H9 (cell line): ENCODE data around the gene MRPS14. TPM values are rescaled to one million over a fixed set of nuclear protein-coding genes. Genes with fewer than 3 reads are reported as not detected.
A peak's percentile ranks its signal among the peaks of the same experiment; 100 is the strongest.

Experiments
- DNase-seq: peaks from one replicate; pipeline ENCODE4 v3.0.0-alpha.2; 2017
- H2AFZ ChIP-seq: one replicate; pipeline ENCODE4 v1.6.1; 2013; ENCODE audit warnings: mild to moderate bottlenecking, low read length, control low read depth, moderate library complexity
- H2AK5ac ChIP-seq: 2 replicates; pipeline ENCODE4 v1.6.1; 2013; ENCODE audit warnings: low read length, control low read depth, mixed read lengths; ENCODE audit not compliant: insufficient read length
- H2BK120ac ChIP-seq: one replicate; pipeline ENCODE4 v1.6.1; 2013; ENCODE audit warnings: low read depth, mild to moderate bottlenecking, low read length, control low read depth, inconsistent platforms; ENCODE audit not compliant: poor library complexity, severe bottlenecking
- H2BK12ac ChIP-seq: 2 replicates; pipeline ENCODE4 v1.6.1; 2013; ENCODE audit warnings: low read length, control low read depth, mixed read lengths, low read depth; ENCODE audit not compliant: insufficient read length
- H2BK15ac ChIP-seq: 2 replicates; pipeline ENCODE4 v1.6.1; 2013; ENCODE audit warnings: low read depth, low read length, control low read depth
- H2BK20ac ChIP-seq: one replicate; pipeline ENCODE4 v1.6.1; 2013; ENCODE audit warnings: low read depth, mild to moderate bottlenecking, low read length, control low read depth, inconsistent platforms; ENCODE audit not compliant: poor library complexity, severe bottlenecking
- H2BK5ac ChIP-seq: 2 replicates; pipeline ENCODE4 v1.6.1; 2013; ENCODE audit warnings: low read length, control low read depth, mixed read lengths; ENCODE audit not compliant: insufficient read length
- H3K14ac ChIP-seq: 2 replicates; pipeline ENCODE4 v1.6.1; 2013; ENCODE audit warnings: low read length, control low read depth; ENCODE audit not compliant: insufficient read depth
- H3K18ac ChIP-seq: 2 replicates; pipeline ENCODE4 v1.6.1; 2013; ENCODE audit warnings: low read depth, mild to moderate bottlenecking, mixed read lengths, low read length, control low read depth; ENCODE audit not compliant: insufficient read length
- H3K23ac ChIP-seq: 2 replicates; pipeline ENCODE4 v1.6.1; 2013; ENCODE audit warnings: low read length, control low read depth, mixed read lengths, low read depth; ENCODE audit not compliant: insufficient read length
- H3K23me2 ChIP-seq: 2 replicates; pipeline ENCODE4 v1.6.1; 2013; ENCODE audit warnings: low read depth, mild to moderate bottlenecking, mixed read lengths, low read length, control low read depth; ENCODE audit not compliant: insufficient read length, poor library complexity, severe bottlenecking
- H3K27ac ChIP-seq: 2 replicates; pipeline ENCODE4 v1.5.1; 2013; ENCODE audit warnings: low read length, control low read depth, mixed read lengths, low read depth; ENCODE audit not compliant: insufficient read length
- H3K27me3 ChIP-seq: 2 replicates; pipeline ENCODE4 v1.6.1; 2013; ENCODE audit warnings: low read length, control low read depth, inconsistent platforms; ENCODE audit not compliant: insufficient read depth
- H3K4ac ChIP-seq: 2 replicates; pipeline ENCODE4 v1.6.1; 2013; ENCODE audit warnings: low read depth, mild to moderate bottlenecking, control low read depth, inconsistent platforms, low read length, moderate library complexity
- H3K4me1 ChIP-seq: 2 replicates; pipeline ENCODE4 v1.6.1; 2013; ENCODE audit warnings: low read length, control low read depth, inconsistent platforms; ENCODE audit not compliant: insufficient read depth
- H3K4me2 ChIP-seq: 2 replicates; pipeline ENCODE4 v1.6.1; 2013; ENCODE audit warnings: low read length, control low read depth, mixed read lengths; ENCODE audit not compliant: insufficient read length, insufficient read depth
- H3K56ac ChIP-seq: 2 replicates; pipeline ENCODE4 v1.6.1; 2013; ENCODE audit warnings: low read depth, mild to moderate bottlenecking, mixed read lengths, low read length, control low read depth; ENCODE audit not compliant: insufficient read length
- H3K79me1 ChIP-seq: 2 replicates; pipeline ENCODE4 v1.6.1; 2013; ENCODE audit warnings: low read depth, mild to moderate bottlenecking, moderate library complexity, low read length, control low read depth, inconsistent platforms; ENCODE audit not compliant: insufficient read depth, poor library complexity, severe bottlenecking
- H3K79me2 ChIP-seq: 2 replicates; pipeline ENCODE4 v1.6.1; 2013; ENCODE audit warnings: low read length, control low read depth, inconsistent platforms; ENCODE audit not compliant: insufficient read depth
- H3K9ac ChIP-seq: 2 replicates; pipeline ENCODE4 v1.6.1; 2013; ENCODE audit warnings: low read length, control low read depth, mixed read lengths; ENCODE audit not compliant: insufficient read length; ENCODE audit errors: extremely low read depth
- H3K9me3 ChIP-seq: one replicate; pipeline ENCODE4 v1.6.1; 2013; ENCODE audit warnings: low read depth, low read length, inconsistent platforms; ENCODE audit not compliant: control insufficient read depth
- H3T11ph ChIP-seq: one replicate; pipeline ENCODE4 v1.6.1; 2013; ENCODE audit warnings: mild to moderate bottlenecking, low read length, control low read depth, inconsistent platforms
- H4K20me1 ChIP-seq: one replicate; pipeline ENCODE4 v1.6.1; 2013; ENCODE audit not compliant: control insufficient read depth, insufficient read length, insufficient read depth
- H4K5ac ChIP-seq: 2 replicates; pipeline ENCODE4 v1.6.1; 2013; ENCODE audit warnings: low read depth, mild to moderate bottlenecking, mixed read lengths, low read length, control low read depth; ENCODE audit not compliant: insufficient read length
- H4K8ac ChIP-seq: replicated peaks from 2 replicates; pipeline ENCODE4 v1.6.1; 2013; ENCODE audit warnings: low read length, control low read depth, mixed read lengths, low read depth; ENCODE audit not compliant: insufficient read length
- H4K91ac ChIP-seq: 2 replicates; pipeline ENCODE4 v1.6.1; 2013; ENCODE audit warnings: low read depth, mild to moderate bottlenecking, moderate library complexity, mixed read lengths, low read length, control low read depth; ENCODE audit not compliant: insufficient read length
- H3K27ac Mint-ChIP-seq, 3 experiments: 2 replicates in 2 of 3; 3 replicates in 1 of 3; pipeline ENCODE4 v1.8.0; 2020 to 2021; ENCODE audit warnings: mixed read lengths in 3 of 3, mild to moderate bottlenecking in 1 of 3, moderate library complexity in 1 of 3
- H3K27me3 Mint-ChIP-seq: 2 replicates; pipeline ENCODE4 v1.8.0; 2021; ENCODE audit warnings: low read depth, mild to moderate bottlenecking, moderate library complexity, mixed read lengths
- H3K36me3 Mint-ChIP-seq, 3 experiments: 2 replicates in 2 of 3; 3 replicates in 1 of 3; pipeline ENCODE4 v1.8.0; 2020 to 2021; ENCODE audit warnings: low read depth in 3 of 3, mixed read lengths in 3 of 3; ENCODE audit not compliant: insufficient read depth in 1 of 3
- H3K4me1 Mint-ChIP-seq, 2 experiments: 2 replicates each; pipeline ENCODE4 v1.8.0; 2020; ENCODE audit warnings: mixed read lengths in 2 of 2
- H3K4me3 Mint-ChIP-seq, 2 experiments: 2 replicates in 1 of 2; 3 replicates in 1 of 2; pipeline ENCODE4 v1.8.0; 2020 to 2021; ENCODE audit warnings: mild to moderate bottlenecking in 2 of 2, mixed read lengths in 2 of 2, moderate library complexity in 1 of 2
- H3K9me3 Mint-ChIP-seq, 2 experiments: 2 replicates in 1 of 2; 3 replicates in 1 of 2; pipeline ENCODE4 v1.8.0; 2020; ENCODE audit warnings: mild to moderate bottlenecking in 2 of 2, mixed read lengths in 2 of 2, moderate library complexity in 1 of 2
- WGBS: extraction: QIAGEN DNeasy Blood & Tissue Kit; methylation state at CpG from one replicate; pipeline ENCODE4 v1.1.7; 2013; ENCODE audit warnings: missing lambda C conversion rate, low lambda C conversion rate, mixed read lengths; ENCODE audit not compliant: insufficient read length; ENCODE audit errors: extremely low coverage; 5-methylcytosine and 5-hydroxymethylcytosine counted together
- total RNA-seq: library from RNA; stranded (reverse); gene quantifications from 2 replicates; pipeline ENCODE4 v1.2.1, GENCODE V29; 2021
- TF ChIP-seq, protein P1 (sequence below): fragments of 200-600 bp; sonication (generic); conservative IDR thresholded peaks from 3 replicates; pipeline ENCODE4 v1.8.0; 2021; ENCODE audit warnings: antibody characterized with exemption, mild to moderate bottlenecking

The MRPS14 gene
- total RNA-seq, 1 experiment from 2014 or later = 30.6 TPM

DNA sequence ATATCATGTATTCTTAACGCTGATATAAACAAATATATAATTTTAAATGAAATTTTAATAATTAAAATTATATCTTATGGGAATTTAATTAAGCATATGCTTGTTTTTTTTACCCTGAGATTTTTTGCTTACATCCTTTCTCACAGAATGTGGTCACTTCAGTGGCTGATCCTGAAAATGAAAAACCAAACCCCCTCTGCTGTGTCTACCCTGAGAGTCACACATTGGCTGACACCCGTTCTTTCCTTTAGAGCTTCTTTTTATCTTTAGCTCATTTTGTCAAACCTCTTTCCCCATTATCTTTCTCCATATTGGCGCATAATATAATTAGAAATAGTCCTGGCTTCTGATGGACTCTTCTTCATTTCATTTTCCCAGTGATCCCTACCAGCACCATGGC lies 34.2 kb downstream of the MRPS14 start:
- no peaks in the 10 kb centered on the region for H3K9me3 Mint-ChIP-seq
- Histone ChIP-seq H3K23me2 (no peaks in the 10 kb centered on the region), H2BK120ac (no peak overlapping the region), H2BK20ac (no peak overlapping the region), H2BK15ac (no peak overlapping the region), H3T11ph (no peak overlapping the region), H2AK5ac (no peak overlapping the region), H3K79me1 (no peaks in the 10 kb centered on the region), H3K9me3 (no peaks in the 10 kb centered on the region), H3K27ac (no peak overlapping the region), H3K14ac (no peak overlapping the region), H3K4me2 (no peak overlapping the region), H4K91ac (no peak overlapping the region), H4K5ac (no peak overlapping the region), H2AFZ (no peak overlapping the region), H3K18ac (no peak overlapping the region), H3K4me1 (no peaks in the 10 kb centered on the region), H2BK12ac (no peak overlapping the region), H2BK5ac (no peak overlapping the region), H3K27me3 (no peaks in the 10 kb centered on the region), H3K79me2 (no peaks in the 10 kb centered on the region), H4K20me1 (no peaks in the 10 kb centered on the region), H4K8ac (no peak overlapping the region), H3K56ac (no peak overlapping the region), H3K9ac (no peak overlapping the region), H3K23ac (no peak overlapping the region), H3K4ac (no peak overlapping the region)
- H3K4me1 Mint-ChIP-seq = no peaks in the 10 kb centered on the region
- H3K27ac Mint-ChIP-seq = peak overlapping the region in 1 of 3 experiments; percentile 17; a peak in 1 of 7 replicates
- peaks cover 26 to 84% (median 72%) of the 10 kb centered on the region in 3 experiments; a peak in 6 of 7 replicates for H3K36me3 Mint-ChIP-seq
- TF ChIP-seq, protein P1, sequence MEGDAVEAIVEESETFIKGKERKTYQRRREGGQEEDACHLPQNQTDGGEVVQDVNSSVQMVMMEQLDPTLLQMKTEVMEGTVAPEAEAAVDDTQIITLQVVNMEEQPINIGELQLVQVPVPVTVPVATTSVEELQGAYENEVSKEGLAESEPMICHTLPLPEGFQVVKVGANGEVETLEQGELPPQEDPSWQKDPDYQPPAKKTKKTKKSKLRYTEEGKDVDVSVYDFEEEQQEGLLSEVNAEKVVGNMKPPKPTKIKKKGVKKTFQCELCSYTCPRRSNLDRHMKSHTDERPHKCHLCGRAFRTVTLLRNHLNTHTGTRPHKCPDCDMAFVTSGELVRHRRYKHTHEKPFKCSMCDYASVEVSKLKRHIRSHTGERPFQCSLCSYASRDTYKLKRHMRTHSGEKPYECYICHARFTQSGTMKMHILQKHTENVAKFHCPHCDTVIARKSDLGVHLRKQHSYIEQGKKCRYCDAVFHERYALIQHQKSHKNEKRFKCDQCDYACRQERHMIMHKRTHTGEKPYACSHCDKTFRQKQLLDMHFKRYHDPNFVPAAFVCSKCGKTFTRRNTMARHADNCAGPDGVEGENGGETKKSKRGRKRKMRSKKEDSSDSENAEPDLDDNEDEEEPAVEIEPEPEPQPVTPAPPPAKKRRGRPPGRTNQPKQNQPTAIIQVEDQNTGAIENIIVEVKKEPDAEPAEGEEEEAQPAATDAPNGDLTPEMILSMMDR = no peak
- no CpG with 5 or more reads among the region's 3 CpGs for WGBS
- H3K27me3 Mint-ChIP-seq = no peaks in the 10 kb centered on the region; the same call in 1 of the 2 replicates
- no peak for DNase-seq
- H3K4me3 Mint-ChIP-seq = no peak overlapping the region
